GM12878 (cell line): ENCODE results near the gene PDIK1L. TPM values are rescaled to one million over a fixed set of nuclear protein-coding genes. Genes with fewer than 3 reads are reported as not detected.

Experiments used
- ATF2 ChIP-seq: IDR thresholded peaks from 2 replicates; pipeline ENCODE4 v1.6.1; 2012; ENCODE audit warnings: low read length, inconsistent platforms
- EZH2 ChIP-seq: IDR thresholded peaks from 2 replicates; pipeline ENCODE4 v1.6.1; 2012; ENCODE audit warnings: low read depth, mild to moderate bottlenecking, control low read depth, inconsistent platforms, low read length, borderline replicate concordance; ENCODE audit not compliant: control insufficient read depth
- IKZF2 ChIP-seq, 2 experiments: fragments of 450-650 bp; IDR thresholded peaks; 2 replicates each; pipeline ENCODE4 v1.6.1; 2017; ENCODE audit warnings: mild to moderate bottlenecking in 2 of 2, moderate library complexity in 2 of 2
- IRF4 ChIP-seq: IDR thresholded peaks from 2 replicates; pipeline ENCODE4 v1.6.1; 2011; ENCODE audit warnings: low read depth, low read length
- MEF2B ChIP-seq: fragments of 450-650 bp; IDR thresholded peaks from 2 replicates; pipeline ENCODE4 v1.6.1; 2018; ENCODE audit warnings: mild to moderate bottlenecking, moderate library complexity; ENCODE audit not compliant: partially characterized antibody, poor library complexity, severe bottlenecking
- MTA3 ChIP-seq: IDR thresholded peaks from 2 replicates; pipeline ENCODE4 v1.6.1; 2012; ENCODE audit warnings: low read length, inconsistent platforms, borderline replicate concordance
- SMARCA5 ChIP-seq: fragments of 450-650 bp; IDR thresholded peaks from 2 replicates; pipeline ENCODE4 v1.6.1; 2017; ENCODE audit warnings: mild to moderate bottlenecking
- SREBF1 ChIP-seq: IDR thresholded peaks from 2 replicates; pipeline ENCODE4 v1.6.1; 2012; ENCODE audit warnings: mild to moderate bottlenecking, low read length
- SUPT20H ChIP-seq: IDR thresholded peaks from 2 replicates; pipeline ENCODE4 v1.6.1; 2011; ENCODE audit warnings: low read depth, mild to moderate bottlenecking, low read length, moderate library complexity, borderline replicate concordance; ENCODE audit not compliant: control insufficient read depth
- SUZ12 ChIP-seq: fragments of 200-600 bp; sonication (generic); IDR thresholded peaks from one replicate; pipeline ENCODE4 v1.6.1; 2018; ENCODE audit warnings: antibody characterized with exemption, mild to moderate bottlenecking; ENCODE audit not compliant: unreplicated experiment
- ZNF207 ChIP-seq: fragments of 450-650 bp; IDR thresholded peaks from 2 replicates; pipeline ENCODE4 v1.6.1; 2014; ENCODE audit warnings: antibody characterized with exemption, mild to moderate bottlenecking, borderline replicate concordance
- polyA plus RNA-seq, 11 experiments: library from polyadenylated mRNA; depleted of rRNA in 4 of 11; unstranded in 6 of 11; stranded (reverse) in 5 of 11; fragments of >200 nt; fragmentation: Nextera tagmentation in 4 of 11; fragmentation: Illumina TruSeq in 1 of 11; extraction: Ambion mirVana in 4 of 11; extraction: Trizol in 1 of 11; gene quantifications; 1 replicate in 1 of 11; 2 replicates in 10 of 11; pipeline versions ENCODE4 v1.2.1 to v1.2.3, GENCODE V29; 2011 to 2016; ENCODE audit warnings: inconsistent platforms in 2 of 11, missing spikeins in 2 of 11, low read depth in 1 of 11
- total RNA-seq, 4 experiments: library from RNA; depleted of rRNA in 3 of 4; stranded (reverse); fragments of >200 nt in 3 of 4; fragmentation: Illumina TruSeq in 1 of 4; extraction: Trizol in 1 of 4; gene quantifications; 2 replicates each; pipeline versions ENCODE4 v1.2.1 to v1.2.3, GENCODE V29; 2013 to 2021

The PDIK1L gene
- total and polyA plus RNA-seq, 10 of the 15 experiments (the other 5 are each of a cell fraction or from before 2014, with no cell fraction given) = 4.0 to 15.9 (median 10.5) TPM

GRCh38 chr1:26169669-26170471, 58.2 kb downstream of the PDIK1L start, which contains the start of gene ZNF593 (continued):
- TF ChIP-seq MEF2B (peak; percentile 44), SMARCA5 (peak; percentile 93), IKZF2 (IDR thresholded peaks at IDR 0.05) (peak; percentile 24 to 39; a peak in 1 of 4 replicates), SUPT20H (no peak), MTA3 (no peak), SUZ12 (no peak), IRF4 (peak; percentile 56; the same call in 1 of the 2 replicates), ATF2 (peak; percentile 68; the same call in 1 of the 2 replicates), EZH2 (no peak), ZNF207 (peak; percentile 63; the same call in 1 of the 2 replicates), SREBF1 (0 out of 2 replicates have a peak, but pooled peaks have one; percentile 25)
